ENCODE measurements around the gene NLGN1. TPM values are rescaled to one million over a fixed set of nuclear protein-coding genes. Genes with fewer than 3 reads are reported as not detected.

NLGN1 gene
- total RNA-seq, 1 experiment from 2014 or later: 5.2 TPM

GRCh38 chr3:173439004-173439403 is 41.5 kb downstream of the NLGN1 start:
- H2BK5ac ChIP-seq (ENCODE audit: insufficient read length, low read length): no peak overlapping the region
- no peak overlapping the region for H4K5ac ChIP-seq (ENCODE audit: insufficient read length, low read depth, low read length)
- H3K27me3 ChIP-seq (ENCODE audit: insufficient read depth, low read length): no peaks in the 10 kb centered on the region
- H3K79me1 ChIP-seq (ENCODE audit: insufficient read depth, low read depth, low read length, poor library complexity, severe bottlenecking): no peaks in the 10 kb centered on the region
- H3K23ac ChIP-seq (ENCODE audit: insufficient read length, low read depth, low read length): no peak overlapping the region
- no peak overlapping the region for H3K4me3 Mint-ChIP-seq
- no peak overlapping the region for H3K56ac ChIP-seq (ENCODE audit: insufficient read length, low read depth, low read length)
- H3T11ph ChIP-seq (ENCODE audit: low read length): no peak overlapping the region
- H3K79me2 ChIP-seq (ENCODE audit: insufficient read depth, low read length): no peaks in the 10 kb centered on the region
- no CpG with 5 or more reads among the region's 1 CpG for WGBS (ENCODE audit: extremely low coverage, insufficient read length, low lambda C conversion rate)
- H3K27me3 Mint-ChIP-seq (ENCODE audit: low read depth): no peaks in the 10 kb centered on the region
- H3K14ac ChIP-seq (ENCODE audit: insufficient read depth, low read length): no peak overlapping the region
- no peaks in the 10 kb centered on the region for H3K9me3 ChIP-seq (ENCODE audit: control insufficient read depth, low read depth, low read length)
- no peak overlapping the region for H2BK15ac ChIP-seq (ENCODE audit: low read depth, low read length)
- no peak overlapping the region for H2AFZ ChIP-seq (ENCODE audit: low read length)
- no peak overlapping the region for H3K9ac ChIP-seq (ENCODE audit: extremely low read depth, insufficient read length, low read length)
- H3K18ac ChIP-seq (ENCODE audit: insufficient read length, low read depth, low read length): no peak overlapping the region
- no peaks in the 10 kb centered on the region for H3K23me2 ChIP-seq (ENCODE audit: insufficient read length, low read depth, low read length, poor library complexity, severe bottlenecking)
- H3K9me3 Mint-ChIP-seq: no peaks in the 10 kb centered on the region
- H3K27ac ChIP-seq (ENCODE audit: insufficient read length, low read depth, low read length): no peak overlapping the region
- H4K91ac ChIP-seq (ENCODE audit: insufficient read length, low read depth, low read length): no peak overlapping the region
- H2AK5ac ChIP-seq (ENCODE audit: insufficient read length, low read length): no peak overlapping the region
- H4K20me1 ChIP-seq (ENCODE audit: control insufficient read depth, insufficient read depth, insufficient read length): no peaks in the 10 kb centered on the region
- no peak for DNase-seq
- H3K4me2 ChIP-seq (ENCODE audit: insufficient read depth, insufficient read length, low read length): no peak overlapping the region
- no peak overlapping the region for H4K8ac ChIP-seq (replicated peaks; ENCODE audit: insufficient read length, low read depth, low read length)
- H3K4me1 ChIP-seq (ENCODE audit: insufficient read depth, low read length): no peaks in the 10 kb centered on the region
- H2BK12ac ChIP-seq (ENCODE audit: insufficient read length, low read depth, low read length): no peak overlapping the region
- no peaks in the 10 kb centered on the region for H3K36me3 Mint-ChIP-seq (ENCODE audit: insufficient read depth in 1 of 3, low read depth in 3 of 3)
- H2BK20ac ChIP-seq (ENCODE audit: low read depth, low read length, poor library complexity, severe bottlenecking): no peak overlapping the region
- no peak for TF ChIP-seq CTCF (conservative IDR thresholded peaks at IDR 0.05)
- no peak overlapping the region for H3K27ac Mint-ChIP-seq
- no peak overlapping the region for H2BK120ac ChIP-seq (ENCODE audit: low read depth, low read length, poor library complexity, severe bottlenecking)
- no peak overlapping the region for H3K4ac ChIP-seq (ENCODE audit: low read depth, low read length)
- H3K4me1 Mint-ChIP-seq: no peaks in the 10 kb centered on the region

Measured in H9 (cell line).